Stimulated activated CD4-positive, alpha-beta T cell treated with anti-CD3 and anti-CD28 coated beads, Interleukin-15, amount 100 ng/mL, for 48 hours (primary cell): Measurements from ENCODE around the gene CDKN2A.
"Not testable (repeated sequence)": the region's sequence is repeated elsewhere in the genome, so short reads cannot be mapped to it uniquely, and the experiment has no call there.

Experiments used
- DNase-seq, 2 donors: peaks; one replicate each; pipeline ENCODE4 v3.0.0-alpha.2; 2020; ENCODE audit warnings: low read depth in 2 of 2

CDKN2A gene

DNA sequence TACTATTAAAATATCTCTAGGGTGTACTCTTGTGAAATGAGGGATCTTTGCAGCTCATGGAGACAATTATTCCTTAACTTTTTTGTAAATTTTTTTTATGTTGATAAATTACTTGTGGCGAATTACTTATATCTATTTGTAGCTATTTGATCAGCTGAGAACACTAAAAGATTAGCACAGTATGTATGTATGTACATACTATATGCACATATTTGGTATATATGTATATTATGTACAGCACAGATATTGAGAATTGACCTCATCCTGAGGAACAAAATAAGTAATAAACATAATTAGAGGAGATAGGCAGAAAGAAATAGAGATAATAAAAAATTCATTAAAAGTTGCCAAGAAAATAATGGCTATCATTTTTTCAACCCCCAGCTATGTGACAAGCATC lies 11.8 kb downstream of the CDKN2A start:
- no peak for DNase-seq

DNA sequence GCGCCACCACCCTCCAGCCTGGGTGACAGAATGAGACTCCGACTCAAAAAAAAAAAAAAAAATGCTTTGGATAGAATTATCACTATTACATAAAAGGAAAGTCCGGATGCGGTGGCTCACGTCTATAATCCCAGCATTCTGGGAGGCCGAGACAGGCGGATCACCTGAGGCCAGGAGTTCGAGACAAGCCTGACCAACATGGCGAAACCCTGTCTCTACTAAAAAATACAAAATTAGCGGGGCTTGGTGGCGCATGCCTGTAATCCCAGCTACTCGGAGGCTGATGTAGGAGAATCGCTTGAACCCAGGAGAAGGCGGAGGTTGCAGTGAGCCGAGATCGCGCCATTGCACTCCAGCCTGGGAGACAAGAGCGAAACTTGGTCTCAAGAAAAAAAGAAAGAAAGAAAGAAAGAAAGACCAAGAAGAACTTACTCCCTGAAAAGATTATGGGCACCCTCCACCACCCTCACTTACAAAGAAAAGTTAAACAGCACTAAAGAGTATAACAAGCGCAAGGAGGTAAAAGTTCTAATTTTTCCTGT lies 17.8 kb downstream of the CDKN2A start:
- no peak for DNase-seq

DNA sequence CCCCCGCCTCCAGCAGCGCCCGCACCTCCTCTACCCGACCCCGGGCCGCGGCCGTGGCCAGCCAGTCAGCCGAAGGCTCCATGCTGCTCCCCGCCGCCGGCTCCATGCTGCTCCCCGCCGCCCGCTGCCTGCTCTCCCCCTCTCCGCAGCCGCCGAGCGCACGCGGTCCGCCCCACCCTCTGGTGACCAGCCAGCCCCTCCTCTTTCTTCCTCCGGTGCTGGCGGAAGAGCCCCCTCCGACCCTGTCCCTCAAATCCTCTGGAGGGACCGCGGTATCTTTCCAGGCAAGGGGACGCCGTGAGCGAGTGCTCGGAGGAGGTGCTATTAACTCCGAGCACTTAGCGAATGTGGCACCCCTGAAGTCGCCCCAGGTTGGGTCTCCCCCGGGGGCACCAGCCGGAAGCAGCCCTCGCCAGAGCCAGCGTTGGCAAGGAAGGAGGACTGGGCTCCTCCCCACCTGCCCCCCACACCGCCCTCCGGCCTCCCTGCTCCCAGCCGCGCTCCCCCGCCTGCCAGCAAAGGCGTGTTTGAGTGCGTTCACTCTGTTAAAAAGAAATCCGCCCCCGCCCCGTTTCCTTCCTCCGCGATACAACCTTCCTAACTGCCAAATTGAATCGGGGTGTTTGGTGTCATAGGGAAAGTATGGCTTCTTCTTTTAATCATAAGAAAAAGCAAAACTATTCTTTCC lies 19.3 kb downstream of the CDKN2A start:
- no peak for DNase-seq

DNA sequence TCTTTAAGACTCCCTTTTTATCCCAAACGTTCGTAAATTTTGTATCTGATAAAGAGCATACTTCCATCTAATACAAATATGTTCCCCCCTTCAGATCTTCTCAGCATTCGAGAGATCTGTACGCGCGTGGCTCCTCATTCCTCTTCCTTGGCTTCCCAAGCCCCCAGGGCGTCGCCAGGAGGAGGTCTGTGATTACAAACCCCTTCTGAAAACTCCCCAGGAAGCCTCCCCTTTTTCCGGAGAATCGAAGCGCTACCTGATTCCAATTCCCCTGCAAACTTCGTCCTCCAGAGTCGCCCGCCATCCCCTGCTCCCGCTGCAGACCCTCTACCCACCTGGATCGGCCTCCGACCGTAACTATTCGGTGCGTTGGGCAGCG lies 19.9 kb downstream of the CDKN2A start:
- DNase-seq, result no peak

DNA sequence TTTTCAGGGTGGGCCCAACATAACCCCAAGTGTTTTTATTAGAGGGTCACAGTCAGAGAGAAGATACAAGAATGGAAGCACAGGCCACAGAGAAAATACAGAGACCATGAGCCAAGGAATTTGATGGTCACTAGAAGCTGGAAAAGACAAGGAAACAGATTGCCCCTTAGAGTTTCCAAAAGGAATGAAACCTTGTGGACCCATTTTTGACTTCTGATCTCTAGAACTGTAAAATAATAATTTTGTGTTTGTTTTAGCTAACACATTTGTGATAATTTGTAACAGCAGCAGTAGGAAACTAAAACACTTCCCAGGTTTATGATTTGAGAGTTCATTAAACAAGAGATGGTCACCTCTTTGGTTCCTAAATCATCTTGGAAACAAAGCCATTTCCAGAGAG lies 21.8 kb downstream of the CDKN2A start:
- DNase-seq, result no peak

DNA sequence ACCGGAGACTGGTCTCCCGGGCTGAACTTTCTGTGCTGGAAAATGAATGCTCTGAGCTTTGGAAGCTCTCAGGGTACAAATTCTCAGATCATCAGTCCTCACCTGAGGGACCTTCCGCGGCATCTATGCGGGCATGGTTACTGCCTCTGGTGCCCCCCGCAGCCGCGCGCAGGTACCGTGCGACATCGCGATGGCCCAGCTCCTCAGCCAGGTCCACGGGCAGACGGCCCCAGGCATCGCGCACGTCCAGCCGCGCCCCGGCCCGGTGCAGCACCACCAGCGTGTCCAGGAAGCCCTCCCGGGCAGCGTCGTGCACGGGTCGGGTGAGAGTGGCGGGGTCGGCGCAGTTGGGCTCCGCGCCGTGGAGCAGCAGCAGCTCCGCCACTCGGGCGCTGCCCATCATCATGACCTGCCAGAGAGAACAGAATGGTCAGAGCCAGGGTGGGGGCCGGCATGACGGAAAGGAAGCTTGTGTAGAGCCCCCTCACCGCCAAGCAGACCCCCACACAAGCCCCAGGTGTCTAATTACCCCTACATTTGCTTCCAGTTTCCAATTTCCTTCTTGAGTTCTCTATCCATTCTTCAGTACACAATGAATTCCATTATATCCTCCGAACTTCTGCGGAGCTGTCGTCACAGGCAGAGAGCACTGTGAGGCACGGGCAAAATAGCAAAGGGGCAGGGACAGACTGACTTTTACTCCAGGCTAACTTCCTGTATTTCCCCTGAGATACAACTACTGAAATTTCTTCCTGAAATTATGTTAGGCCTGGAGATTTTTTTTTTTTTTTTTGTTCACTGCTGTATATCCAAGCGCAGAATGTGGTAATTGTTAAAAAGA lies 23.2 kb downstream of the CDKN2A start:
- no peak for DNase-seq

DNA sequence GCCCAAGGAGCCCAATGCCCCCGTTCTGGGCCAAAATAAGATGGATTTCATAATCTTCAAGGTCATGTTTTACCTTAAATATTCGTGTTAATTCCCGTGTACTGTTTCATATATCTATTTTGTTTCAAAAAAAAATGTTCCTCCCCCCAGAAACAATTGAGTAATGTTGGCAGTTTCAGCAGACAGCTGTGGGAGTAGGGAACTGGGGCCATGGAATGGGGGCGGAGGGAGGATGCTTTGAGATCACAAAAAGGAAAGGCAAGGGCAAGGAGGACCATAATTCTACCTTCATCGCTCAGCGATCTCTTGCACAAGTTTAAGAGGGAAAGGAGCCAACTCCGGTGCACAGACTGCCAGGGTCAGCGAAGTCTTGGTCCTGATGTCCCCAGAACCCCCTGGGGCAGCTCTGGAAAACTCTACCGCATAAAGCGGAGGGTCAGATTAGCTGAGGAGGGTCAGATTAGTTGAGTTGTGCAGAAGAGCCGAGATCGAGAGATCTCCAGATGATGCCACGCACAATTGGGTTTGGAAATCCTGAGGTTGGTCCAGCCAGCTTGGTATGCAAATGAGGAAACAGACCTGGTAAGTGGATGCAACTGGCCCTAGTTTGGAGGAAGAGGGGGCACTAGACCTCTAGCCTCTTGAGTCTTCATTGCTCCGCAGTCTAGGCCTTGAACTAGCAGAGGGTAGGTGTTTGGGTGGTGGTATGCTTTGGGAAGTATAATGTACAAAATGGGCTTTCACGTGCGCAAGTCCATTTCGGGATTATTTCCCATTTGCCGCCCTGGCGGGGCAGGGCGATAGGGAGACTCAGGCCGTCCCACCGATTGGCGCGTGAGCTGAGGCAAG lies 24.0 kb downstream of the CDKN2A start:
- no peak for DNase-seq

DNA sequence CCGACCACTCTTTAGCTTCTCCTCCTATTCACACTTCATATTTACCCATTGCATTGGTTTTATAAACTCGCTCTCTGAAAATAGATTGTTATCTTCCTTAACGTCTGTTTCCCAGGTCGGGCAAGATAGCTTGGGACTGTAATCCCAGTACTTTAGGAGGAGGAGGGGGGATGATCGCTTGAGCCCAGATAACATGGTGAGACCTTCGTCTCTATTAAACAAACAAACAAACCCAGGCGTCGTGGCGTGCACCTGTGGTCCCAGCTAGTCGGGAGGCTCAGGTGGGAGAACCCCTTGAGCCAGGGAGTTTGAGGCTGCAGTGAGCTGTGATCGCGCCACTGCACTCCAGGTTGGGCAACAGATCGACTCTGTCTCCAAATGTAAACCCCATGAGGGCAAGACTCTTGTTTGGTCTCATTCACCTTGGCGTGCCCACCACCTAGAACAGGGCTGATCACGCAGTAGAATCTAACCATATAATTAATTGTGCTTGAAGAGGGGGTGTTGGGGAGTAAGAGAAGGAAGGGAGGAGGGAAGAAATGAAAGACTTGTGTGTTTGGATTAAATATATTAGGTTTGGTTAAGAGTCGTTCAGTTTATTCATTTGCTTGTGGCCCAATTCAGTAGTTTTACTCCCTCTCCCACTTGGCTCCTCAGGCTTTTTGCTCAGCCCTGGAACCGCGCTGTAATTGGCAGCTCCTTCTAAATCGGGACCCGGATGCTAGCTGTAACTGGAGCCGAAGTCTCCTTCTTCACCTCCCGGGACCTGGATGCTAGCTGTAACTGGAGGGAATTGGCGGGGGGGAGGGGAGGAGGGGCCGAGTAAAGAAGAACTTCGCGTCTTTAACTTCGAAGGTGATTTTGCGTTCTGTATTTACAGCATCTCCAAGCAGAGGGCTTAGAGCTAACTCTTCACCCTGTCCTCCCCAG lies 24.9 kb downstream of the CDKN2A start:
- DNase-seq, result no peak

DNA sequence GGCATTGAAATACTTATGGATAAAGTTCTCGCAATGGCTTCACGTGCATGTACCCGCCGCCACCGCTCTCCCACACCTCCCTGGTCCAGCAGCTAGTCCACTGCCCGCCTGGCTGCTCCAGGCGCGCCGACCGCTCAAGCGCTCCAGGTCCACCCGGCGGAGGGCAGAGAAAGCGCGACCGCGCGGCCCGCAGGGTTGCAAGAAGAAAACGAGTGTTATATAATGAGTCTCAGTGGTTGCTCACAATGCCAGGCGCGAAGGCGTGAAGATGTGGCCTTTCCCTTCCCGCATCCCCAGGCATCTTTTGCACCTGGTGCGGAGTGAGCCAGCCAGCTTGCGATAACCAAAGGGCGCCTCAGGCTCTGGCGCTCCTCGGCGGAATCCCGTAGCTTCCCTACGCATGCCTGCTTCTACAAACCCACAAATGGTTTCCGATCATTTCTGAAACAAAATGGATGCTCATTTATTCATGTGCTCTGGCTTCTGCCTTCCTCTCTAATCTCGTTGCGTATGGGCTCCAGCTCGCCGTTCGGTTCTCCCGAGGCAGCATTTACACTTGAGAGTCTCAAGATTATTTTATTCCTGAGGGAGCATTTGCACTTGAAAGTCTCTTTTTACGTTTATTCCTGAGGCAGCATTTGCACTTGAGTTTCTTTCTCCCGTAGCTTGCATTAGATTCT lies 25.7 kb downstream of the CDKN2A start:
- no peak for DNase-seq

DNA sequence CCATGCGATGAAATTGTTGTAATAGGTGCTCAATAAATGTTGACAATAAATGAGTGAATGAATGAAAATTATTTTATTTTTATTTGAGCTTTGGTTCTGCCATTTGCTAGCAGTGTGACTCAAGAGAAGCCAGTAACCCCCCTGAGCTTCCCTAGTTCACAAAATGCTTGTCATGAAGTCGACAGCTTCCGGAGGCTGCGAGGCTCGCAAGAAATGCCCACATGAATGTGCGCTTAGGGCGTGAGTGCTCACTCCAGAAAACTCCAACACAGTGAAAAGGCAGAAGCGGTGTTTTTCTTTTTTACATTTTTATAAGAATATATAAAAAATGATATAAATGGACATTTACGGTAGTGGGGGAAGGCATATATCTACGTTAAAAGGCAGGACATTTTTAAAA lies 26.5 kb downstream of the CDKN2A start:
- DNase-seq, result no peak

DNA sequence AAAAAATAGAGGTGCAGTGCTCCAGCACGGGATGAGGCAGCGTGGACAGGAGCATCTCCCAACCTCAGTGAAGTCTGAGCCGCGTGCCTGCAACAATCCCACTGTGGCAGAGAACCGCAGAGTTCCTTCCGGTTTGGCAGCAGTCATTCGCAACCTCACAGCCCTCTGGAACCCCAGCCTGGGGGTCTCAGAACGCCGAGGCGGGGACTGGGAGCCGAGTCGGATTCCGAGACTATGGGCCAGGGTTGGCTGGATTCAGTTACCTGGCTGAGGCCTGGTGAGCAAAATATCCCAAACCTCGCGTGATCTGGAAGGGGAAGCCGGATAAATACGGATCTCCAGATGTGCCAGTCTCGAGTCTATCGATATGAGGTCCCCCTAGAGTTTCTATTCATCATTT lies 27.0 kb downstream of the CDKN2A start:
- no peak for DNase-seq

DNA sequence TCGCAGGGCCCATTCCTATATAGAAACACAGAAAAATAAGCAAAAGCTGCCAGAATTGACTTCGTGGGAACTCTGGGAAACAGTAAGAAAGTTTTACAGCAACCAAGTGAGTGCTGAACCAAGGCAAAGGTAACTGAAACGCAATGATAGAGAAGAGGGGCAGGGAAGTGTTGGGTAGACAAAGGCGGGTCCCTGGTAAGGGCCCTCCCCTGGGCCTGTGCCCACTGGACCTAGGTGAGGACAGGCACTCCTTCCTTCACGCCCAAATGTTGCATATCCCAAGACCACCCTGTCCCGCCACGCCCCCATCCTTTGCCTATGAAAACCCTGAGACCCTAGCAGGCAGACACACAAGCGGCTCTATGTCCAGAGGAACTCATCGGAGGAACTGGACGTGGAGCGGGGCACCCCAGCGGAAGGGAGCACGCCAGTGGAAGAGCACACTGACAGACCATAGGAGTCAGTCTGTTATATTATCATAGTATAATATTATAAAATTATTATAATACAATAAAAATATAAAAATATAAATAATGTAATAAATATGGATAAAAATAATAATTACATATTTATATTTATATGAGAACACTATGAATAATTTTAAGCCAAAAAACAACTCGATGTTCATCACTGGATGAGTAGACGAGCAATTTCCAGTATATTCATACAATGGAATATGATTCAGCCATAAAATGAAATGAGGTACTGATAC lies 27.9 kb downstream of the CDKN2A start:
- DNase-seq, result no peak

DNA sequence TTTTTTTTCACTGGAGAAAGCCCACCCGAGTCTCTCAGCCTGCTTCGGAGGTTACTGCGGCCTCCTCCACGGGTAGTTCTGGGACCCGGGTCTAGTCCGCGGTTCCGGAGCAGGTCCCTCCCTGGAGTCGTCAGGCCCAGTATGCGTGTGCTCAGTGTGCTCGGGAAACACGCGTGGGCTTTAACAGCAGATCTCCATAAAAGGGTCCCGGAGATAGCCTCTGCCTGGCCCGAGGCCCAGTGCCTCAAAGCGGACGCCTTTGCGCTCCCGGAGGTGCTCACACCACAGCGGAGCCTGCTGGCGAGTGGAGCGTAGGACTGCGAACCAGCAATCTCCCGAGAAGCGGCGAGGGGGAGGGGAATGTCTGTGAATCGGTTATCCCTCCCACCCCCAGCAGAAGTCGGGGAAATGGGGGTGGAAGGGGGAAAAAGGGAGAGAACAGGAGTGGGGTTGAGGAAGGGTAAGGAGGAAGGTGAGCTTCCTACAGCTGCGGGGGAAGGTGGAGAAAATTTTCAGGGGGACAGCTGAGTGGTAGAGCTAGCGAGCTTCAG lies 28.7 kb downstream of the CDKN2A start:
- peak in 1 of 2 donors; percentile 19 for DNase-seq

DNA sequence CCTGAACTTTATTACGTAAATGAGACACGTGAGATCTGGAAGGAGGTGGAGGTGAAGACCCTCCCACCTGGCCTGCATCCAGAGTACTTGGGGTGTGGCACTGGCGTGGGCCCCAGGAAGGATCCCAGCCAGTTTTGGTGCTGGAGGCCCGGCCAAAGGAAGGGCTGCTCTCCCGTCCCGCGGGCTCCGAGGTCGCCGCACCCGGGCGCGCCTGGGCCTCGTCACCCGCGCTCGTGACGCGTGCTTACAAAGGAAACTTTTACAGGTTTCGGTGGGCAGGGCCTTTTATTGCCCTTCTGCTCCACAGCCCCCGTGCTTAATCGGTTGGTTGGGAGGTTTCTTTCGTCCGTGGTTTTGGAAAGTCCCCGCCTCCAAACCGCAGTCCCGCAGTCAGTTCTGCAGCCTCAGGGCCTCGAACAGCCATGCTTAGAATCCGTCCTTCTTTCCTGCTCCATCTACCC lies 29.2 kb downstream of the CDKN2A start:
- peak in 1 of 2 donors; percentile 35 for DNase-seq

DNA sequence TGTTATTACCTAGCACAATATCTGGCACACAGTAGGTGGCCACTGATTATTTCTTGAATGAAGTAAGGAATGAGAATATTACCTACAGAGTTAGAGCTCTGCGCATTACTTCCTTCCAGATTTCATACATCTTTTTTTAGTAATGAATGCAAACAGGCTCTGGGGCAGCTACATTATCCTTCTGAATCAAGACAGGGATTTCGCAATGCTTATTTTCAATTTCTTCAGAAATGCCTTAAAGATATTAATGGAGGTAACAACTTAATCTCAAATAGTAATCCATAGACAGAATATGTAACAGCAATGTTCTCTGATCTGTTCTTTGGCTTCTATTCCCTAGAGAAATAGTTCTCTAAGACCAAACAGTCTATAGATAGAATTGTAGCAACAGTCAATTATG lies 32.6 kb downstream of the CDKN2A start:
- no peak for DNase-seq

DNA sequence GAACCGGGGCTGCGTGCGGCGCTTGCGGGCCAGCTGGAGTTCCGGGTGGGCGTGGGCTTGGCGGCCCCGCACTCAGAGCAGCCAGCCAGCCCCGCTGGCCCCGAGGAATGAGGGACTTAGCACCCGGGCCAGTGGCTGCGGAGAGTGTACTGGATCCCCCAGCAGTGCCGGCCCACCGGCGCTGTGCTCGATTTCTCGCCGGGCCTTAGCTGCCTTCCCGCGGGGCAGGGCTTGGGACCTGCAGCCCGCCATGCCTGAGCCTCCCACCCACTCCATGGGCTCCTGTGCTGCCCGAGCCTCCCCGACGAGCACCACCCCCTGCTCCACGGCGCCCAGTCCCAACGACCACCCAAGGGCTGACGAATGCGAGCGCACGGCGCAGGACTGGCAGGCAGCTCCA lies 34.9 kb downstream of the CDKN2A start:
- DNase-seq, result not testable (repeated sequence)

DNA sequence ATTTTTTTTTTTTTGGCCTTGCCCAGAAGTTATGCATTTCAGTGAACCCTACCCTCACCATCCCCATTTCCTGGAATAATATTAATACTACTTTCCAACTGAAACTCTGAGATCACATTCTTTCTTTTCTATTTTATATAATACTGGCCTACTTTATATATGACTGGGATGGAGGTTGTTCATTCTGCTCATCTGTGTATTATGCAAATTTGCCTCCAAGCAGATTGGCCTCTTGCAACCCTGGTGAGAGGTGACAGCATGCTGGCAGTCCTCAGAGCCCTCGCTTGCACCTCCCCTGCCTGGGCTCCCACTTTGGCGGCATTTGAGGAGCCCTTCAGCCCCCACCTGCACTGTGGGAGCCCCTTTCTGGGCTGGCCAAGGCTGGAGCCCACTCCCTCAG lies 35.4 kb downstream of the CDKN2A start:
- DNase-seq, result no peak

DNA sequence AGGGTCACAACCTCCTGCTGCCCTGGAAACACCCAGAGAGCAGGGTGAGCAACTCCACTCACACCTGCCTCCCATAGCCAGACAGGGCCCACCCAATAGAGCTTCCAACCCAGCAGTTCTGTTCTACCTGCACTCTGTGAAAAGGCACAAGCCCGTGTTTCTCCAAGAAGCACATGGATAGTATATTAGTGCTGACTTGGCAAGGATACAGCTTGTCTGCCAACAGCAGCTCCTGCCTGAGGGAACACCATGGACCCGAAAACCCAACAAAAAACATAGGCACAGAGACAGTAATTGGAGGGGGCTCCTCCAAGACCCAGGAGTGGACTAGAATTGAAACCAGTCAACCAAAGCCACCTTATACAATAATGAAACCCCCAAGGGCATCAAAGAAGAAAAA lies 48.6 kb downstream of the CDKN2A start:
- DNase-seq, result no peak

DNA sequence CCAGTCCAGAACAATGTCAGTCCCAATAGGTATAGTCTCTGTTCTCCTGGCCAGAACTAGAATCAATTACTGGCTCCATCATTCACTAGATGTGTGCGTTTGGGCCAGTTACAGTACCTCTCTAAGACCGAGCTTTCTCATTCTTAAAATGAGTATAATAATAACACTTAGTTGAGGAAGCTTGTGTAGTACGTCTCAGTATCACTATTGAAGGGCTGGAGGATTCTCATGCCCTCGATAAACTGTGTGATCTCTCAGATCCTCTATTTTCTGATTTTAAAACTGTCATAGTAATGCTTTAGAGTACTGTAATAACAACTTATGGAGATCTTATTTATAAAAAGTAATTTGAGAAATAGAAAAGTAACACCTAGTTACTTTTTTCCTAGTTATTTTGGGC lies 50.7 kb downstream of the CDKN2A start:
- DNase-seq, result no peak
